Progenitor cell of endocrine pancreas (in vitro differentiated cells): ENCODE results near the gene SLC25A22. TPM values are rescaled to one million over a fixed set of nuclear protein-coding genes. Genes with fewer than 3 reads are reported as not detected.

Experiments
- DNase-seq: peaks from one replicate; pipeline ENCODE4 v3.0.0; 2021; ENCODE audit warnings: low spot score; ENCODE audit not compliant: unreplicated experiment
- H3K27ac Mint-ChIP-seq: 2 replicates; pipeline ENCODE4 v1.8.0; 2021; ENCODE audit warnings: mild to moderate bottlenecking, moderate library complexity, mixed read lengths
- H3K27me3 Mint-ChIP-seq: 2 replicates; pipeline ENCODE4 v1.8.0; 2021; ENCODE audit warnings: mixed read lengths
- H3K36me3 Mint-ChIP-seq: 2 replicates; pipeline ENCODE4 v1.8.0; 2022; ENCODE audit warnings: mixed read lengths; ENCODE audit not compliant: insufficient read depth
- H3K4me1 Mint-ChIP-seq: 2 replicates; pipeline ENCODE4 v1.8.0; 2021; ENCODE audit warnings: low read depth, mixed read lengths
- H3K4me3 Mint-ChIP-seq: 2 replicates; pipeline ENCODE4 v1.8.0; 2021; ENCODE audit warnings: low read depth, mild to moderate bottlenecking, moderate library complexity, mixed read lengths
- H3K9me3 Mint-ChIP-seq: 2 replicates; pipeline ENCODE4 v1.8.0; 2021; ENCODE audit warnings: low read depth, mixed read lengths
- CTCF ChIP-seq: fragments of 200-600 bp; sonication (generic); IDR thresholded peaks from one replicate; pipeline ENCODE4 v1.5.0; 2021; ENCODE audit warnings: antibody characterized with exemption, mild to moderate bottlenecking; ENCODE audit not compliant: unreplicated experiment
- total RNA-seq: library from RNA; stranded (reverse); gene quantifications from 2 replicates; pipeline ENCODE4 v1.2.1, GENCODE V29; 2021

Gene SLC25A22
- total RNA-seq, 1 donor from 2014 or later = 40.5 TPM

GRCh38 chr11:815675-816432 lies 17.8 kb upstream of the SLC25A22 start:
- H3K9me3 Mint-ChIP-seq = no peaks in the 10 kb centered on the region
- TF ChIP-seq CTCF = no peak
- peaks cover 5% of the 10 kb centered on the region for H3K4me1 Mint-ChIP-seq
- H3K4me3 Mint-ChIP-seq = no peak overlapping the region
- H3K27me3 Mint-ChIP-seq = no peaks in the 10 kb centered on the region
- no peak overlapping the region for H3K27ac Mint-ChIP-seq
- no peak for DNase-seq
- peaks cover 8% of the 10 kb centered on the region for H3K36me3 Mint-ChIP-seq

- peaks cover 8% of the 10 kb centered on the region for H3K36me3 Mint-ChIP-seq
- no peaks in the 10 kb centered on the region for H3K27me3 Mint-ChIP-seq
- H3K4me3 Mint-ChIP-seq = no peak overlapping the region
- H3K9me3 Mint-ChIP-seq = no peaks in the 10 kb centered on the region
- H3K4me1 Mint-ChIP-seq = peaks cover 13% of the 10 kb centered on the region
- no peak for TF ChIP-seq CTCF
- DNase-seq = no peak
- H3K27ac Mint-ChIP-seq = no peak overlapping the region
Observed at GRCh38 chr11:813456-814096, 15.5 kb upstream of the SLC25A22 start.

- Mint-ChIP-seq H3K27me3 (no peaks in the 10 kb centered on the region), H3K4me3 (no peak overlapping the region), H3K4me1 (peaks cover 13% of the 10 kb centered on the region), H3K36me3 (peaks cover 8% of the 10 kb centered on the region), H3K27ac (no peak overlapping the region), H3K9me3 (no peaks in the 10 kb centered on the region)
- no peak for TF ChIP-seq CTCF
- DNase-seq = no peak
Observed at GRCh38 chr11:813072-813455, 15.0 kb upstream of the SLC25A22 start.

- peak overlapping the region; percentile 16 for H3K4me3 Mint-ChIP-seq
- DNase-seq = no peak
- no peak overlapping the region for H3K27ac Mint-ChIP-seq
- H3K4me1 Mint-ChIP-seq = peaks cover 15% of the 10 kb centered on the region
- no peak for TF ChIP-seq CTCF
- H3K27me3 Mint-ChIP-seq = no peaks in the 10 kb centered on the region
- H3K36me3 Mint-ChIP-seq = peaks cover 8% of the 10 kb centered on the region
- no peaks in the 10 kb centered on the region for H3K9me3 Mint-ChIP-seq
Observed at GRCh38 chr11:812390-812789, 14.3 kb upstream of the SLC25A22 start.

- peak overlapping the region; percentile 93 for H3K4me3 Mint-ChIP-seq
- H3K27ac Mint-ChIP-seq = peak overlapping the region; percentile 76
- TF ChIP-seq CTCF = no peak
Observed at GRCh38 chr11:811446-812245, 13.6 kb upstream of the SLC25A22 start.

More at GRCh38 chr11:811446-812245, 13.6 kb upstream of the SLC25A22 start:
- peaks cover 8% of the 10 kb centered on the region for H3K36me3 Mint-ChIP-seq
- no peak for DNase-seq
- H3K4me1 Mint-ChIP-seq = peaks cover 15% of the 10 kb centered on the region
- no peaks in the 10 kb centered on the region for H3K9me3 Mint-ChIP-seq
- H3K27me3 Mint-ChIP-seq = no peaks in the 10 kb centered on the region
